Natural killer cell (primary cell): ENCODE results near the gene RFC1. TPM values are rescaled to one million over a fixed set of nuclear protein-coding genes. Genes with fewer than 3 reads are reported as not detected.
A peak's percentile ranks its signal among the peaks of the same experiment; 100 is the strongest.

Experiments used
- ATAC-seq, 3 donors: fragments of 150-1000 bp in 2 of 3; fragments of 200-7000 bp in 1 of 3; cut with Tn5 transposase; 1 replicate in 1 of 3; 2 replicates in 2 of 3; pipeline ENCODE4 v1.10.0; 2021; ENCODE audit warnings: mild to moderate bottlenecking in 2 of 3, moderate library complexity in 2 of 3
- DNase-seq, 2 donors: peaks; one replicate each; pipeline versions ENCODE4 v3.0.0 to v3.0.0-alpha.2; 2013 to 2021; ENCODE audit warnings: mixed read lengths in 1 of 2
- H3K27ac ChIP-seq: one replicate; pipeline ENCODE4 v1.5.1; 2013; ENCODE audit warnings: mild to moderate bottlenecking, low read length
- H3K27me3 ChIP-seq: one replicate; pipeline ENCODE4 v1.6.1; 2013; ENCODE audit warnings: low read length; ENCODE audit not compliant: control insufficient read depth, insufficient read depth
- H3K36me3 ChIP-seq: one replicate; pipeline ENCODE4 v1.6.1; 2013; ENCODE audit warnings: low read length; ENCODE audit not compliant: control insufficient read depth, insufficient read depth
- H3K4me1 ChIP-seq: one replicate; pipeline ENCODE4 v1.6.1; 2013; ENCODE audit warnings: low read length; ENCODE audit not compliant: control insufficient read depth, insufficient read depth
- H3K4me3 ChIP-seq: one replicate; pipeline ENCODE4 v1.5.1; 2013; ENCODE audit warnings: low read length
- H3K9me3 ChIP-seq: one replicate; pipeline ENCODE4 v1.6.1; 2013; ENCODE audit warnings: low read length; ENCODE audit not compliant: control insufficient read depth, insufficient read depth
- H3K27ac Mint-ChIP-seq, 2 donors: one replicate each; pipeline ENCODE4 v1.8.0; 2022; ENCODE audit warnings: mild to moderate bottlenecking in 2 of 2, mixed read lengths in 2 of 2, moderate library complexity in 1 of 2
- H3K27me3 Mint-ChIP-seq, 2 donors: one replicate each; pipeline ENCODE4 v1.8.0; 2022; ENCODE audit warnings: low read depth in 2 of 2, mixed read lengths in 2 of 2
- H3K36me3 Mint-ChIP-seq: one replicate; pipeline ENCODE4 v1.8.0; 2022; ENCODE audit warnings: mixed read lengths
- H3K4me1 Mint-ChIP-seq, 2 donors: one replicate each; pipeline ENCODE4 v1.8.0; 2022; ENCODE audit warnings: mixed read lengths in 2 of 2
- H3K4me3 Mint-ChIP-seq: one replicate; pipeline ENCODE4 v1.8.0; 2022; ENCODE audit warnings: mild to moderate bottlenecking, moderate library complexity, mixed read lengths
- H3K9me3 Mint-ChIP-seq, 2 donors: one replicate each; pipeline ENCODE4 v1.8.0; 2022; ENCODE audit warnings: mixed read lengths in 2 of 2
- CTCF ChIP-seq: fragments of 200-600 bp; IDR thresholded peaks from one replicate; pipeline ENCODE4 v1.8.0; 2022; ENCODE audit warnings: antibody characterized with exemption
- WGBS: methylation state at CpG from one replicate; pipeline ENCODE4 v1.1.7; 2013; ENCODE audit warnings: missing lambda C conversion rate; ENCODE audit not compliant: insufficient coverage; 5-methylcytosine and 5-hydroxymethylcytosine counted together
- intact Hi-C: fragments of 100-400 bp; cut with micrococcal nuclease; formaldehyde crosslinking; loops from one replicate; pipeline ENCODE4 v1.14.2; 2022
- total RNA-seq, 4 donors: library from RNA; stranded (reverse); fragments of 120-200 nt in 1 of 4; gene quantifications; one replicate each; pipeline versions ENCODE4 v1.2.3 to v1.2.4, GENCODE V29; 2013 to 2022

The RFC1 gene
- total RNA-seq, 3 donors from 2014 or later (not counting 1 experiment from before 2014, with no cell fraction given): 74.6 to 103 (median 84.7) TPM

- Mint-ChIP-seq H3K9me3 (no peaks in the 10 kb centered on the region), H3K27ac (no peak overlapping the region)
- no peaks in the 10 kb centered on the region for H3K36me3 ChIP-seq
These were observed 3.1 kb upstream of the RFC1 start for GRCh38 chr4:39369301-39369700.

GRCh38 chr4:39367166-39367565, 1.0 kb upstream of the RFC1 start:
- Mint-ChIP-seq H3K27ac (peak overlapping the region; percentile 89 to 97), H3K27me3 (no peaks in the 10 kb centered on the region), H3K9me3 (no peaks in the 10 kb centered on the region), H3K4me3 (peak overlapping the region; percentile 93), H3K36me3 (no peaks in the 10 kb centered on the region), H3K4me1 (peaks cover 24 to 31% of the 10 kb centered on the region in 2 donors)
- H3K4me1 ChIP-seq: peaks cover 14% of the 10 kb centered on the region
- DNase-seq (no peak), ATAC-seq (no peak)
- WGBS: 96% methylated on average over 5 of the region's 6 CpGs
- H3K9me3 ChIP-seq: peaks cover 2% of the 10 kb centered on the region
- H3K36me3 ChIP-seq: no peaks in the 10 kb centered on the region
- intact Hi-C loops: loop anchor here (5.0 kb wide), 2 partner anchors 90 to 185 kb away; partner anchors contain the start of genes LIAS, RPL9 and WDR19
- no peak overlapping the region for H3K27ac ChIP-seq
- H3K27me3 ChIP-seq: no peaks in the 10 kb centered on the region
- no peak for TF ChIP-seq CTCF
- no peak overlapping the region for H3K4me3 ChIP-seq

More at GRCh38 chr4:39369301-39369700, 3.1 kb upstream of the RFC1 start:
- H3K4me1 Mint-ChIP-seq: peaks cover 16 to 21% of the 10 kb centered on the region in 2 donors
- WGBS: 13% methylated on average over 2 of the region's 4 CpGs
- no peak for DNase-seq
- intact Hi-C loops: loop anchor here (5.0 kb wide), 2 partner anchors 88 to 187 kb away; partner anchors contain the start of genes LIAS, RPL9 and WDR19
- peak in 1 of 3 donors; percentile 23 for ATAC-seq
- Histone ChIP-seq H3K4me1 (peaks cover 14% of the 10 kb centered on the region), H3K4me3 (no peak overlapping the region), H3K27me3 (no peaks in the 10 kb centered on the region), H3K9me3 (peaks cover 2% of the 10 kb centered on the region), H3K27ac (no peak overlapping the region)
- H3K27me3 Mint-ChIP-seq: peaks cover 0 to 3% of the 10 kb centered on the region in 2 donors
- peak overlapping the region; percentile 25 for H3K4me3 Mint-ChIP-seq
- no peaks in the 10 kb centered on the region for H3K36me3 Mint-ChIP-seq
- no peak for TF ChIP-seq CTCF

GRCh38 chr4:39365360-39365759, 802 bp downstream of the RFC1 start:
- Mint-ChIP-seq H3K36me3 (no peaks in the 10 kb centered on the region), H3K27ac (peak overlapping the region; percentile 89 to 97), H3K27me3 (no peaks in the 10 kb centered on the region), H3K4me1 (peaks cover 27 to 38% of the 10 kb centered on the region in 2 donors), H3K9me3 (no peaks in the 10 kb centered on the region), H3K4me3 (peak overlapping the region; percentile 93)
- ATAC-seq (no peak), DNase-seq (no peak)
- 9% methylated on average over 1 of the region's 7 CpGs for WGBS
- TF ChIP-seq CTCF: no peak
- Histone ChIP-seq H3K27me3 (no peaks in the 10 kb centered on the region), H3K4me1 (peaks cover 14% of the 10 kb centered on the region), H3K36me3 (no peaks in the 10 kb centered on the region), H3K9me3 (no peaks in the 10 kb centered on the region), H3K4me3 (peak overlapping the region; percentile 95), H3K27ac (peak overlapping the region; percentile 59)
- intact Hi-C loops: loop anchor here (5.0 kb wide), 2 partner anchors 92 to 183 kb away; partner anchors contain the start of genes LIAS, RPL9 and WDR19
